AG04450 (cell line): ENCODE data around the gene CWH43. TPM values are rescaled to one million over a fixed set of nuclear protein-coding genes. Genes with fewer than 3 reads are reported as not detected.
A peak's percentile ranks its signal among the peaks of the same experiment; 100 is the strongest.

ENCODE experiments used
- CTCF ChIA-PET: fragments of 300-600, 350-600 bp; formaldehyde crosslinking; extraction: SDS; loops from one replicate; lab custom pipeline; 2022; ENCODE audit warnings: antibody characterized with exemption, inconsistent platforms; lab: Charles Lee
- POLR2A ChIA-PET: fragments of 350-600 bp; formaldehyde crosslinking; extraction: SDS; loops from one replicate; lab custom pipeline; 2021; ENCODE audit warnings: antibody characterized with exemption, inconsistent platforms; lab: Yijun Ruan, JAX
- DNase-seq: peaks from one replicate; pipeline ENCODE4 v3.0.0-alpha.2; 2011; ENCODE audit warnings: low read depth, low spot score
- H3K27ac ChIP-seq: one replicate; pipeline ENCODE4 v1.5.1; 2012; ENCODE audit warnings: low read depth, low read length, control low read depth
- H3K27me3 ChIP-seq: one replicate; pipeline ENCODE4 v1.6.0; 2012; ENCODE audit warnings: low read length; ENCODE audit not compliant: control insufficient read depth, insufficient read depth
- H3K4me3 ChIP-seq: 2 replicates; pipeline ENCODE4 v1.5.1; 2011; ENCODE audit warnings: mild to moderate bottlenecking, low read depth, low read length, control low read depth
- H3K9me3 ChIP-seq: 2 replicates; pipeline ENCODE4 v1.5.1; 2012; ENCODE audit warnings: low read length; ENCODE audit not compliant: control insufficient read depth, insufficient read depth
- CTCF ChIP-seq: IDR thresholded peaks from 2 replicates; pipeline ENCODE4 v1.5.1; 2011; ENCODE audit warnings: low read depth, low read length, control low read depth, inconsistent platforms
- polyA plus RNA-seq: library from polyadenylated mRNA; depleted of rRNA; stranded (reverse); fragments of >200 nt; gene quantifications from 2 replicates; pipeline ENCODE4 v1.2.3, GENCODE V29; 2011

CWH43 gene
- polyA plus RNA-seq, 1 experiment = not detected

GRCh38 chr4:48944252-48944651 lies 41.8 kb upstream of the CWH43 start:
- ChIA-PET POLR2A (no interaction called here), CTCF (interaction anchor here (0.7 to 0.9 kb wide), 3 partner anchors 18 to 365 kb away, joined by 3 to 5 read pairs (median 3); no protein-coding TSS in a partner anchor)
- no peak overlapping the region for H3K27ac ChIP-seq

GRCh38 chr4:48944756-48945241 lies 41.3 kb upstream of the CWH43 start:
- Histone ChIP-seq H3K27ac (no peak overlapping the region), H3K9me3 (no peaks in the 10 kb centered on the region), H3K4me3 (no peak overlapping the region), H3K27me3 (no peaks in the 10 kb centered on the region)
- CTCF ChIA-PET = interaction anchor here (0.6 to 1.2 kb wide), 8 partner anchors 15 to 1606 kb away, joined by 3 to 6 read pairs (median 5); no protein-coding TSS in a partner anchor
- TF ChIP-seq CTCF = peak; percentile 28; the same call in 1 of the 2 replicates
- POLR2A ChIA-PET = no interaction called here
- DNase-seq = no peak

More at GRCh38 chr4:48944252-48944651, 41.8 kb upstream of the CWH43 start:
- no peak for DNase-seq
- Histone ChIP-seq H3K27me3 (no peaks in the 10 kb centered on the region), H3K4me3 (no peak overlapping the region), H3K9me3 (no peaks in the 10 kb centered on the region)
- no peak for TF ChIP-seq CTCF

GRCh38 chr4:48945981-48946380 lies 40.1 kb upstream of the CWH43 start:
- no peak overlapping the region for H3K4me3 ChIP-seq
- no peak overlapping the region for H3K27ac ChIP-seq
- no peak for DNase-seq
- no peaks in the 10 kb centered on the region for H3K27me3 ChIP-seq
- H3K9me3 ChIP-seq = no peaks in the 10 kb centered on the region
- no peak for TF ChIP-seq CTCF
- ChIA-PET CTCF (no interaction called here), POLR2A (no interaction called here)

- H3K9me3 ChIP-seq = no peaks in the 10 kb centered on the region
- ChIA-PET CTCF (no interaction called here), POLR2A (no interaction called here)
- no peak for TF ChIP-seq CTCF
- H3K4me3 ChIP-seq = no peak overlapping the region
- no peaks in the 10 kb centered on the region for H3K27me3 ChIP-seq
- DNase-seq = no peak
- no peak overlapping the region for H3K27ac ChIP-seq
These were observed 38.3 kb upstream of the CWH43 start for GRCh38 chr4:48947731-48948130.

GRCh38 chr4:48949086-48949485 lies 37.0 kb upstream of the CWH43 start:
- no peaks in the 10 kb centered on the region for H3K9me3 ChIP-seq
- CTCF ChIA-PET = no interaction called here
- H3K4me3 ChIP-seq = no peak overlapping the region
- POLR2A ChIA-PET = no interaction called here
- DNase-seq = no peak
- no peak for TF ChIP-seq CTCF
- H3K27ac ChIP-seq = no peak overlapping the region
- no peaks in the 10 kb centered on the region for H3K27me3 ChIP-seq
